OCI-LY3 (cell line): ENCODE measurements around the gene SLC22A5.

Source experiments
- EZH2phosphoT487 ChIP-seq: fragments of 200-600 bp; shearing (Covaris generic); IDR thresholded peaks from 2 replicates; pipeline ENCODE4 v1.6.1; 2018; ENCODE audit warnings: antibody characterized with exemption, mixed run types, low read depth
- TF ChIP-seq, protein P1 (sequence below): fragments of 200-600, 300-600 bp; sonication (generic); IDR thresholded peaks from 2 replicates; pipeline ENCODE4 v1.5.1; 2014; ENCODE audit warnings: antibody characterized with exemption, low read length, low read depth

DNA sequence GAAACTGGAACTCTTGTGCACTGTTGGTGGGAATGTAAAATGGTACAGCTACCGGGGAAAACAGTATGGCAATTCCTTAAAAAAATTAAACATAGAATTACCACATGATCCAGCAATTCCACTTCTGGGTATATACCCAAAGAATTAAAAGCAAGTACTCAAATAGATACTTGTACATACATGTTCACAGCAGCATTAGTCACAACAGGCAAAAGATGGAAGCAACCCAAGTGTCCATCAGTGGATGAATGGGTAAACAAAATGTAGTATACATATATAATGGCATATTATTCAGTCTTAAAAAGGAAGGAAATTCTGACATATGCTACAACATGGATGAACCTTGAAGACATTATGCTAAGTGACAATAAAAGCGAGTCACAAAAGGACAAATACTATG is 7.4 kb upstream of the SLC22A5 start:
- TF ChIP-seq, protein P1, sequence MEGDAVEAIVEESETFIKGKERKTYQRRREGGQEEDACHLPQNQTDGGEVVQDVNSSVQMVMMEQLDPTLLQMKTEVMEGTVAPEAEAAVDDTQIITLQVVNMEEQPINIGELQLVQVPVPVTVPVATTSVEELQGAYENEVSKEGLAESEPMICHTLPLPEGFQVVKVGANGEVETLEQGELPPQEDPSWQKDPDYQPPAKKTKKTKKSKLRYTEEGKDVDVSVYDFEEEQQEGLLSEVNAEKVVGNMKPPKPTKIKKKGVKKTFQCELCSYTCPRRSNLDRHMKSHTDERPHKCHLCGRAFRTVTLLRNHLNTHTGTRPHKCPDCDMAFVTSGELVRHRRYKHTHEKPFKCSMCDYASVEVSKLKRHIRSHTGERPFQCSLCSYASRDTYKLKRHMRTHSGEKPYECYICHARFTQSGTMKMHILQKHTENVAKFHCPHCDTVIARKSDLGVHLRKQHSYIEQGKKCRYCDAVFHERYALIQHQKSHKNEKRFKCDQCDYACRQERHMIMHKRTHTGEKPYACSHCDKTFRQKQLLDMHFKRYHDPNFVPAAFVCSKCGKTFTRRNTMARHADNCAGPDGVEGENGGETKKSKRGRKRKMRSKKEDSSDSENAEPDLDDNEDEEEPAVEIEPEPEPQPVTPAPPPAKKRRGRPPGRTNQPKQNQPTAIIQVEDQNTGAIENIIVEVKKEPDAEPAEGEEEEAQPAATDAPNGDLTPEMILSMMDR = no peak
- no peak for TF ChIP-seq EZH2phosphoT487
